ENCODE data around the gene PPIL1. TPM values are rescaled to one million over a fixed set of nuclear protein-coding genes. Genes with fewer than 3 reads are reported as not detected.

Gene PPIL1
- total RNA-seq, 1 experiment from 2014 or later: 64.2 TPM

DNA sequence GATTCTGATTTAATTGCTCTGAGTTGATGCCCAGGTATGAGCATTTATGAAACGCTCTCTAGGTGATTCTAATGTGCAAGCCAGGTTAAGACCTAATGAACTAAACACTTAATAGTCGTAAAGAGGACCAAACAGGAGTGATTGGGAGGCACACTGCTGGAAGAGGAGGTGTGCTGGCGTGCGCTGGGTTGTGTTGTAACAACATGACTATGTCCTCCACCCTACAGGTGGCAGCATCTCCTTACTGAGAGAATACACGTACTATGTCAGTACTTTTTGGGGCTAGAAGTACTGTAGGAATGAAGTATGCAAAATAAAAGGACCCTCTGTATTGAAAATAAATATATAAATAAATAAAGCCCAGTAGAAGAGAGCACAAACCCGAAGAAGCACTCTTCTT lies 23.0 kb upstream of the PPIL1 start (continued):
- TF ChIP-seq, protein P1, sequence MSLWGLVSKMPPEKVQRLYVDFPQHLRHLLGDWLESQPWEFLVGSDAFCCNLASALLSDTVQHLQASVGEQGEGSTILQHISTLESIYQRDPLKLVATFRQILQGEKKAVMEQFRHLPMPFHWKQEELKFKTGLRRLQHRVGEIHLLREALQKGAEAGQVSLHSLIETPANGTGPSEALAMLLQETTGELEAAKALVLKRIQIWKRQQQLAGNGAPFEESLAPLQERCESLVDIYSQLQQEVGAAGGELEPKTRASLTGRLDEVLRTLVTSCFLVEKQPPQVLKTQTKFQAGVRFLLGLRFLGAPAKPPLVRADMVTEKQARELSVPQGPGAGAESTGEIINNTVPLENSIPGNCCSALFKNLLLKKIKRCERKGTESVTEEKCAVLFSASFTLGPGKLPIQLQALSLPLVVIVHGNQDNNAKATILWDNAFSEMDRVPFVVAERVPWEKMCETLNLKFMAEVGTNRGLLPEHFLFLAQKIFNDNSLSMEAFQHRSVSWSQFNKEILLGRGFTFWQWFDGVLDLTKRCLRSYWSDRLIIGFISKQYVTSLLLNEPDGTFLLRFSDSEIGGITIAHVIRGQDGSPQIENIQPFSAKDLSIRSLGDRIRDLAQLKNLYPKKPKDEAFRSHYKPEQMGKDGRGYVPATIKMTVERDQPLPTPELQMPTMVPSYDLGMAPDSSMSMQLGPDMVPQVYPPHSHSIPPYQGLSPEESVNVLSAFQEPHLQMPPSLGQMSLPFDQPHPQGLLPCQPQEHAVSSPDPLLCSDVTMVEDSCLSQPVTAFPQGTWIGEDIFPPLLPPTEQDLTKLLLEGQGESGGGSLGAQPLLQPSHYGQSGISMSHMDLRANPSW (CRISPR knock-in tag; conservative IDR thresholded peaks at IDR 0.05; ENCODE audit: low read depth): no peak
- TF ChIP-seq ZNF121 (CRISPR knock-in tag; IDR thresholded peaks at IDR 0.05) (no peak), KAT7 (CRISPR knock-in tag; IDR thresholded peaks at IDR 0.05; ENCODE audit: borderline replicate concordance) (no peak), FOXJ3 (CRISPR knock-in tag; IDR thresholded peaks at IDR 0.05; ENCODE audit: borderline replicate concordance) (no peak)

DNA sequence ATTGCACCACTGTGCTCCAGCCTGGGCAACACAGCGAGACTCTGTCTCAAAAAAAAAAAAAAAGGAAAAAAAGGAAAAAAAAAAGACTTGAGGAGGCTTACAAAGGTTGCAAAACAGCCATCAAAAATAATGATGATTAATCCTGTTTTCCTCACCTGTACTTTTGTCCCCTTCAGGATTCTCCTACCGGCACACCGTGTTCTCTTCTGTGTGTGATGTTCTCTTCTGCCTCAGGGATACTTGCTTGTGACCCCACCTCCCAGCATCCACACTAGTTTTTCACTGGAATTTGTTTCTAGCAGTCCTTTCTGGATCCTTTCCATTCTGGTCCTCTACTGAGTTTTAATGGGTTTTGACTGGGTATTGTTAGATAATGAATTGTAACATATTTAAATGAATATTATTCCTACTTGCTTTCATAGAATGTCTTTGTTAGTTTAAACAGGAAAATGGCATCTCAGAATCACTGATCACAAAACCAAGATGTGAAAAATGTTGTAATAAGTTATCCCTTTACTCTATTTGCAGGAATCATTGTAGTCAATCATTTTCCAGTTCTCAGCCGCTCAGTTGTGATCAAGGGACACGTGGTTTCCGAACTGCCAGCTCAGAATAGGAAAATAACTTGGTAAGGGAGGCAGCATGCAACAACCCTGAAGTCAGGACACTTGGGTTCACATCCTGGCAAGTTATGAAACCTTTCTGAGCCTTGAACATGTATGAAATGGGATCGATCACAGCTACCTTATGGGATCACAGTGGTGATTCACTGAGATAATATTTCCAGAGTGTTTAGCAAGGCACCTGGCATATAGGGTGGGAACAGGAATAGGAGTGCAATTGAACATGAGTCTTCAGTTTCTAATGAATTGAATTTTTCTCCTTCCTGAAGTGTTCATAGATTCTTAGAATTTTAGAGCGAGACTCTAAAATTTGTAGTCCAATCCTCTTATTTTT lies 19.7 kb upstream of the PPIL1 start:
- no peak overlapping the region; the same call in 1 of the 2 replicates for H3K27ac Mint-ChIP-seq
- POLR2A ChIA-PET: no interaction called here
- CTCF ChIA-PET: interaction anchor here (1.0 kb wide), 1 partner anchor 9 kb away, joined by 3 read pairs; no protein-coding TSS in a partner anchor
- TF ChIP-seq NFATC4 (CRISPR knock-in tag; IDR thresholded peaks at IDR 0.05) (no peak), TEAD1 (CRISPR knock-in tag; IDR thresholded peaks at IDR 0.05) (no peak), TP53 (CRISPR knock-in tag; IDR thresholded peaks at IDR 0.05) (no peak), GRHL2 (CRISPR knock-in tag; IDR thresholded peaks at IDR 0.05; ENCODE audit: insufficient replicate concordance, severe bottlenecking) (no peak), CREB1 (CRISPR knock-in tag; IDR thresholded peaks at IDR 0.05) (no peak), SMAD3 (CRISPR knock-in tag; IDR thresholded peaks at IDR 0.05; ENCODE audit: borderline replicate concordance) (no peak), TEAD4 (CRISPR knock-in tag; IDR thresholded peaks at IDR 0.05) (no peak), NR2C2 (CRISPR knock-in tag; IDR thresholded peaks at IDR 0.05) (no peak), TCF7 (CRISPR knock-in tag; IDR thresholded peaks at IDR 0.05; ENCODE audit: low read depth) (no peak), MXD4 (CRISPR knock-in tag; IDR thresholded peaks at IDR 0.05; ENCODE audit: borderline replicate concordance) (no peak)
- TF ChIP-seq, protein P2, sequence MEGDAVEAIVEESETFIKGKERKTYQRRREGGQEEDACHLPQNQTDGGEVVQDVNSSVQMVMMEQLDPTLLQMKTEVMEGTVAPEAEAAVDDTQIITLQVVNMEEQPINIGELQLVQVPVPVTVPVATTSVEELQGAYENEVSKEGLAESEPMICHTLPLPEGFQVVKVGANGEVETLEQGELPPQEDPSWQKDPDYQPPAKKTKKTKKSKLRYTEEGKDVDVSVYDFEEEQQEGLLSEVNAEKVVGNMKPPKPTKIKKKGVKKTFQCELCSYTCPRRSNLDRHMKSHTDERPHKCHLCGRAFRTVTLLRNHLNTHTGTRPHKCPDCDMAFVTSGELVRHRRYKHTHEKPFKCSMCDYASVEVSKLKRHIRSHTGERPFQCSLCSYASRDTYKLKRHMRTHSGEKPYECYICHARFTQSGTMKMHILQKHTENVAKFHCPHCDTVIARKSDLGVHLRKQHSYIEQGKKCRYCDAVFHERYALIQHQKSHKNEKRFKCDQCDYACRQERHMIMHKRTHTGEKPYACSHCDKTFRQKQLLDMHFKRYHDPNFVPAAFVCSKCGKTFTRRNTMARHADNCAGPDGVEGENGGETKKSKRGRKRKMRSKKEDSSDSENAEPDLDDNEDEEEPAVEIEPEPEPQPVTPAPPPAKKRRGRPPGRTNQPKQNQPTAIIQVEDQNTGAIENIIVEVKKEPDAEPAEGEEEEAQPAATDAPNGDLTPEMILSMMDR (IDR thresholded peaks at IDR 0.05): no peak
- TF ChIP-seq, protein P3, sequence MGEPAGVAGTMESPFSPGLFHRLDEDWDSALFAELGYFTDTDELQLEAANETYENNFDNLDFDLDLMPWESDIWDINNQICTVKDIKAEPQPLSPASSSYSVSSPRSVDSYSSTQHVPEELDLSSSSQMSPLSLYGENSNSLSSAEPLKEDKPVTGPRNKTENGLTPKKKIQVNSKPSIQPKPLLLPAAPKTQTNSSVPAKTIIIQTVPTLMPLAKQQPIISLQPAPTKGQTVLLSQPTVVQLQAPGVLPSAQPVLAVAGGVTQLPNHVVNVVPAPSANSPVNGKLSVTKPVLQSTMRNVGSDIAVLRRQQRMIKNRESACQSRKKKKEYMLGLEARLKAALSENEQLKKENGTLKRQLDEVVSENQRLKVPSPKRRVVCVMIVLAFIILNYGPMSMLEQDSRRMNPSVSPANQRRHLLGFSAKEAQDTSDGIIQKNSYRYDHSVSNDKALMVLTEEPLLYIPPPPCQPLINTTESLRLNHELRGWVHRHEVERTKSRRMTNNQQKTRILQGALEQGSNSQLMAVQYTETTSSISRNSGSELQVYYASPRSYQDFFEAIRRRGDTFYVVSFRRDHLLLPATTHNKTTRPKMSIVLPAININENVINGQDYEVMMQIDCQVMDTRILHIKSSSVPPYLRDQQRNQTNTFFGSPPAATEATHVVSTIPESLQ (CRISPR knock-in tag; IDR thresholded peaks at IDR 0.05): no peak
- TF ChIP-seq, protein P4, sequence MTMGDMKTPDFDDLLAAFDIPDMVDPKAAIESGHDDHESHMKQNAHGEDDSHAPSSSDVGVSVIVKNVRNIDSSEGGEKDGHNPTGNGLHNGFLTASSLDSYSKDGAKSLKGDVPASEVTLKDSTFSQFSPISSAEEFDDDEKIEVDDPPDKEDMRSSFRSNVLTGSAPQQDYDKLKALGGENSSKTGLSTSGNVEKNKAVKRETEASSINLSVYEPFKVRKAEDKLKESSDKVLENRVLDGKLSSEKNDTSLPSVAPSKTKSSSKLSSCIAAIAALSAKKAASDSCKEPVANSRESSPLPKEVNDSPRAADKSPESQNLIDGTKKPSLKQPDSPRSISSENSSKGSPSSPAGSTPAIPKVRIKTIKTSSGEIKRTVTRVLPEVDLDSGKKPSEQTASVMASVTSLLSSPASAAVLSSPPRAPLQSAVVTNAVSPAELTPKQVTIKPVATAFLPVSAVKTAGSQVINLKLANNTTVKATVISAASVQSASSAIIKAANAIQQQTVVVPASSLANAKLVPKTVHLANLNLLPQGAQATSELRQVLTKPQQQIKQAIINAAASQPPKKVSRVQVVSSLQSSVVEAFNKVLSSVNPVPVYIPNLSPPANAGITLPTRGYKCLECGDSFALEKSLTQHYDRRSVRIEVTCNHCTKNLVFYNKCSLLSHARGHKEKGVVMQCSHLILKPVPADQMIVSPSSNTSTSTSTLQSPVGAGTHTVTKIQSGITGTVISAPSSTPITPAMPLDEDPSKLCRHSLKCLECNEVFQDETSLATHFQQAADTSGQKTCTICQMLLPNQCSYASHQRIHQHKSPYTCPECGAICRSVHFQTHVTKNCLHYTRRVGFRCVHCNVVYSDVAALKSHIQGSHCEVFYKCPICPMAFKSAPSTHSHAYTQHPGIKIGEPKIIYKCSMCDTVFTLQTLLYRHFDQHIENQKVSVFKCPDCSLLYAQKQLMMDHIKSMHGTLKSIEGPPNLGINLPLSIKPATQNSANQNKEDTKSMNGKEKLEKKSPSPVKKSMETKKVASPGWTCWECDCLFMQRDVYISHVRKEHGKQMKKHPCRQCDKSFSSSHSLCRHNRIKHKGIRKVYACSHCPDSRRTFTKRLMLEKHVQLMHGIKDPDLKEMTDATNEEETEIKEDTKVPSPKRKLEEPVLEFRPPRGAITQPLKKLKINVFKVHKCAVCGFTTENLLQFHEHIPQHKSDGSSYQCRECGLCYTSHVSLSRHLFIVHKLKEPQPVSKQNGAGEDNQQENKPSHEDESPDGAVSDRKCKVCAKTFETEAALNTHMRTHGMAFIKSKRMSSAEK (CRISPR knock-in tag; IDR thresholded peaks at IDR 0.05; ENCODE audit: borderline replicate concordance): no peak
- TF ChIP-seq, protein P5, sequence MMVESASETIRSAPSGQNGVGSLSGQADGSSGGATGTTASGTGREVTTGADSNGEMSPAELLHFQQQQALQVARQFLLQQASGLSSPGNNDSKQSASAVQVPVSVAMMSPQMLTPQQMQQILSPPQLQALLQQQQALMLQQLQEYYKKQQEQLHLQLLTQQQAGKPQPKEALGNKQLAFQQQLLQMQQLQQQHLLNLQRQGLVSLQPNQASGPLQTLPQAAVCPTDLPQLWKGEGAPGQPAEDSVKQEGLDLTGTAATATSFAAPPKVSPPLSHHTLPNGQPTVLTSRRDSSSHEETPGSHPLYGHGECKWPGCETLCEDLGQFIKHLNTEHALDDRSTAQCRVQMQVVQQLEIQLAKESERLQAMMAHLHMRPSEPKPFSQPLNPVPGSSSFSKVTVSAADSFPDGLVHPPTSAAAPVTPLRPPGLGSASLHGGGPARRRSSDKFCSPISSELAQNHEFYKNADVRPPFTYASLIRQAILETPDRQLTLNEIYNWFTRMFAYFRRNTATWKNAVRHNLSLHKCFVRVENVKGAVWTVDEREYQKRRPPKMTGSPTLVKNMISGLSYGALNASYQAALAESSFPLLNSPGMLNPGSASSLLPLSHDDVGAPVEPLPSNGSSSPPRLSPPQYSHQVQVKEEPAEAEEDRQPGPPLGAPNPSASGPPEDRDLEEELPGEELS (CRISPR knock-in tag; IDR thresholded peaks at IDR 0.05): no peak
- TF ChIP-seq, protein P6, sequence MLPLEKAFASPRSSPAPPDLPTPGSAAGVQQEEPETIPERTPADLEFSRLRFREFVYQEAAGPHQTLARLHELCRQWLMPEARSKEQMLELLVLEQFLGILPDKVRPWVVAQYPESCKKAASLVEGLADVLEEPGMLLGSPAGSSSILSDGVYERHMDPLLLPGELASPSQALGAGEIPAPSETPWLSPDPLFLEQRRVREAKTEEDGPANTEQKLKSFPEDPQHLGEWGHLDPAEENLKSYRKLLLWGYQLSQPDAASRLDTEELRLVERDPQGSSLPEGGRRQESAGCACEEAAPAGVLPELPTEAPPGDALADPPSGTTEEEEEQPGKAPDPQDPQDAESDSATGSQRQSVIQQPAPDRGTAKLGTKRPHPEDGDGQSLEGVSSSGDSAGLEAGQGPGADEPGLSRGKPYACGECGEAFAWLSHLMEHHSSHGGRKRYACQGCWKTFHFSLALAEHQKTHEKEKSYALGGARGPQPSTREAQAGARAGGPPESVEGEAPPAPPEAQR (CRISPR knock-in tag; IDR thresholded peaks at IDR 0.05): no peak

More for the DNA sequence above, 19.7 kb upstream of the PPIL1 start:
- H3K27me3 Mint-ChIP-seq (ENCODE audit: low read depth): no peaks in the 10 kb centered on the region
- H3K4me3 Mint-ChIP-seq: no peak overlapping the region
- H3K4me1 Mint-ChIP-seq: no peaks in the 10 kb centered on the region
- DNase-seq (ENCODE audit: low spot score): no peak
- ATAC-seq: no peak
- no peaks in the 10 kb centered on the region for H3K9me3 Mint-ChIP-seq
- H3K36me3 Mint-ChIP-seq: no peaks in the 10 kb centered on the region
